Mesothelial cell of epicardium (in vitro differentiated cells): Measurements from ENCODE around the gene SOBP. TPM values are rescaled to one million over a fixed set of nuclear protein-coding genes. Genes with fewer than 3 reads are reported as not detected.

ENCODE experiments used
- DNase-seq, 2 experiments: peaks; one replicate each; pipeline ENCODE4 v3.0.0; 2021; ENCODE audit warnings: low spot score in 2 of 2; ENCODE audit not compliant: unreplicated experiment in 2 of 2
- H3K27ac Mint-ChIP-seq: 2 replicates; pipeline ENCODE4 v1.8.0; 2021; ENCODE audit warnings: mixed read lengths
- H3K27me3 Mint-ChIP-seq: 2 replicates; pipeline ENCODE4 v1.8.0; 2021; ENCODE audit warnings: low read depth, mixed read lengths
- H3K36me3 Mint-ChIP-seq: 2 replicates; pipeline ENCODE4 v1.8.0; 2021; ENCODE audit warnings: mixed read lengths
- H3K4me1 Mint-ChIP-seq: 2 replicates; pipeline ENCODE4 v1.8.0; 2021; ENCODE audit warnings: mixed read lengths
- H3K4me3 Mint-ChIP-seq: 2 replicates; pipeline ENCODE4 v1.8.0; 2021; ENCODE audit warnings: mild to moderate bottlenecking, moderate library complexity, mixed read lengths
- H3K9me3 Mint-ChIP-seq: 2 replicates; pipeline ENCODE4 v1.8.0; 2021; ENCODE audit warnings: mixed read lengths
- CTCF ChIP-seq: fragments of 200-600 bp; sonication (generic); IDR thresholded peaks from one replicate; pipeline ENCODE4 v1.5.0; 2021; ENCODE audit warnings: antibody characterized with exemption; ENCODE audit not compliant: unreplicated experiment
- total RNA-seq: library from RNA; stranded (reverse); gene quantifications from 3 replicates; pipeline ENCODE4 v1.2.1, GENCODE V29; 2021

SOBP gene
- total RNA-seq, 1 donor from 2014 or later = 7.6 TPM

GRCh38 chr6:107524626-107525025 lies 34.7 kb downstream of the SOBP start:
- peaks cover 4% of the 10 kb centered on the region for H3K36me3 Mint-ChIP-seq
- no peaks in the 10 kb centered on the region for H3K27me3 Mint-ChIP-seq
- no peak for TF ChIP-seq CTCF
- no peak overlapping the region for H3K27ac Mint-ChIP-seq
- DNase-seq = no peak
- H3K4me1 Mint-ChIP-seq = no peaks in the 10 kb centered on the region
- H3K4me3 Mint-ChIP-seq = no peak overlapping the region
- H3K9me3 Mint-ChIP-seq = no peaks in the 10 kb centered on the region

GRCh38 chr6:107531868-107532267 lies 42.0 kb downstream of the SOBP start:
- no peak for TF ChIP-seq CTCF
- Mint-ChIP-seq H3K4me1 (peaks cover 28% of the 10 kb centered on the region), H3K36me3 (no peaks in the 10 kb centered on the region), H3K9me3 (no peaks in the 10 kb centered on the region), H3K27ac (no peak overlapping the region), H3K27me3 (no peaks in the 10 kb centered on the region), H3K4me3 (no peak overlapping the region)
- DNase-seq = no peak

GRCh38 chr6:107532706-107533105 lies 42.8 kb downstream of the SOBP start:
- Mint-ChIP-seq H3K4me3 (no peak overlapping the region), H3K36me3 (no peaks in the 10 kb centered on the region), H3K27me3 (no peaks in the 10 kb centered on the region), H3K4me1 (peaks cover 28% of the 10 kb centered on the region), H3K27ac (no peak overlapping the region), H3K9me3 (no peaks in the 10 kb centered on the region)
- no peak for TF ChIP-seq CTCF
- DNase-seq = no peak

- no peak overlapping the region for H3K27ac Mint-ChIP-seq
- no peak for DNase-seq
- TF ChIP-seq CTCF = no peak
- H3K4me3 Mint-ChIP-seq = no peak overlapping the region
- peaks cover 1% of the 10 kb centered on the region for H3K27me3 Mint-ChIP-seq
- H3K9me3 Mint-ChIP-seq = no peaks in the 10 kb centered on the region
- peaks cover 28% of the 10 kb centered on the region for H3K4me1 Mint-ChIP-seq
- H3K36me3 Mint-ChIP-seq = no peaks in the 10 kb centered on the region
Observed at GRCh38 chr6:107533415-107534059, 43.6 kb downstream of the SOBP start.

- no peaks in the 10 kb centered on the region for H3K9me3 Mint-ChIP-seq
- no peaks in the 10 kb centered on the region for H3K36me3 Mint-ChIP-seq
- H3K27ac Mint-ChIP-seq = peak overlapping the region; percentile 51
- peaks cover 40% of the 10 kb centered on the region for H3K4me1 Mint-ChIP-seq
- no peak overlapping the region for H3K4me3 Mint-ChIP-seq
- no peak for DNase-seq
- no peak for TF ChIP-seq CTCF
- peaks cover 4% of the 10 kb centered on the region for H3K27me3 Mint-ChIP-seq
Observed at GRCh38 chr6:107534571-107535141, 44.7 kb downstream of the SOBP start.

- Mint-ChIP-seq H3K4me1 (peaks cover 49% of the 10 kb centered on the region), H3K9me3 (no peaks in the 10 kb centered on the region), H3K4me3 (no peak overlapping the region), H3K27ac (no peak overlapping the region), H3K36me3 (no peaks in the 10 kb centered on the region), H3K27me3 (peaks cover 4% of the 10 kb centered on the region)
- no peak for TF ChIP-seq CTCF
- DNase-seq = no peak
Observed at GRCh38 chr6:107535626-107536025, 45.7 kb downstream of the SOBP start.
